HUES6 (cell line): ENCODE results near the gene SDK1.
"Not testable (repeated sequence)": the region's sequence is repeated elsewhere in the genome, so short reads cannot be mapped to it uniquely, and the experiment has no call there.

Source experiments
- H3K27ac ChIP-seq: 2 replicates; pipeline ENCODE4 v1.7.0; 2013; ENCODE audit warnings: low read depth, mild to moderate bottlenecking, low read length, inconsistent platforms
- H3K27me3 ChIP-seq: 2 replicates; pipeline ENCODE4 v1.6.1; 2013; ENCODE audit warnings: low read length; ENCODE audit not compliant: control insufficient read depth, insufficient read depth
- H3K36me3 ChIP-seq: 2 replicates; pipeline ENCODE4 v1.6.1; 2013; ENCODE audit warnings: low read length; ENCODE audit not compliant: control insufficient read depth, insufficient read depth
- H3K4me1 ChIP-seq: 2 replicates; pipeline ENCODE4 v1.6.1; 2013; ENCODE audit warnings: low read length; ENCODE audit not compliant: control insufficient read depth, insufficient read depth
- H3K4me3 ChIP-seq: 2 replicates; pipeline ENCODE4 v1.5.1; 2013; ENCODE audit warnings: low read depth, low read length
- H3K9ac ChIP-seq: one replicate; pipeline ENCODE4 v1.6.1; 2013; ENCODE audit warnings: mild to moderate bottlenecking, low read length
- H3K9me3 ChIP-seq: 2 replicates; pipeline ENCODE4 v1.6.1; 2013; ENCODE audit warnings: low read depth, low read length; ENCODE audit not compliant: control insufficient read depth, insufficient read depth

SDK1 gene

GRCh38 chr7:4079366-4079765, 778.3 kb downstream of the SDK1 start:
- no peaks in the 10 kb centered on the region for H3K36me3 ChIP-seq
- no peak overlapping the region for H3K4me3 ChIP-seq
- H3K27ac ChIP-seq = no peak overlapping the region
- no peaks in the 10 kb centered on the region for H3K4me1 ChIP-seq
- no peaks in the 10 kb centered on the region for H3K27me3 ChIP-seq
- H3K9ac ChIP-seq = no peak overlapping the region
- peaks cover 5% of the 10 kb centered on the region; the same call in 1 of the 2 replicates for H3K9me3 ChIP-seq

- Histone ChIP-seq H3K4me3 (no peak overlapping the region), H3K4me1 (no peaks in the 10 kb centered on the region), H3K9me3 (peaks cover 5% of the 10 kb centered on the region; the same call in 1 of the 2 replicates), H3K27ac (no peak overlapping the region), H3K27me3 (no peaks in the 10 kb centered on the region), H3K36me3 (no peaks in the 10 kb centered on the region), H3K9ac (no peak overlapping the region)
Observed at GRCh38 chr7:4079956-4080355, 778.9 kb downstream of the SDK1 start.

- Histone ChIP-seq H3K9me3 (peaks cover 5% of the 10 kb centered on the region; the same call in 1 of the 2 replicates), H3K4me1 (no peaks in the 10 kb centered on the region), H3K27ac (no peak overlapping the region), H3K27me3 (no peaks in the 10 kb centered on the region), H3K36me3 (no peaks in the 10 kb centered on the region), H3K4me3 (no peak overlapping the region), H3K9ac (no peak overlapping the region)
Observed at GRCh38 chr7:4080954-4081353, 779.9 kb downstream of the SDK1 start.

GRCh38 chr7:4083513-4083912, 782.5 kb downstream of the SDK1 start:
- Histone ChIP-seq H3K4me3 (no peak overlapping the region), H3K9ac (no peak overlapping the region), H3K27me3 (no peaks in the 10 kb centered on the region), H3K4me1 (no peaks in the 10 kb centered on the region), H3K27ac (no peak overlapping the region), H3K36me3 (no peaks in the 10 kb centered on the region), H3K9me3 (no peaks in the 10 kb centered on the region)

- Histone ChIP-seq H3K27me3 (no peaks in the 10 kb centered on the region), H3K27ac (no peak overlapping the region), H3K9me3 (no peaks in the 10 kb centered on the region), H3K9ac (no peak overlapping the region), H3K4me1 (no peaks in the 10 kb centered on the region), H3K36me3 (no peaks in the 10 kb centered on the region), H3K4me3 (no peak overlapping the region)
Observed at GRCh38 chr7:4084271-4084670, 783.2 kb downstream of the SDK1 start.

GRCh38 chr7:4085937-4086691, 785.1 kb downstream of the SDK1 start:
- no peak overlapping the region for H3K27ac ChIP-seq
- H3K27me3 ChIP-seq = no peaks in the 10 kb centered on the region
- H3K9ac ChIP-seq = no peak overlapping the region
- H3K4me1 ChIP-seq = no peaks in the 10 kb centered on the region
- no peaks in the 10 kb centered on the region for H3K36me3 ChIP-seq
- no peak overlapping the region for H3K4me3 ChIP-seq
- H3K9me3 ChIP-seq = peaks cover 11% of the 10 kb centered on the region

GRCh38 chr7:4086723-4087122, 785.7 kb downstream of the SDK1 start:
- no peaks in the 10 kb centered on the region for H3K36me3 ChIP-seq
- no peaks in the 10 kb centered on the region for H3K4me1 ChIP-seq
- H3K9ac ChIP-seq = no peak overlapping the region
- no peak overlapping the region for H3K27ac ChIP-seq
- peaks cover 12% of the 10 kb centered on the region for H3K9me3 ChIP-seq
- H3K27me3 ChIP-seq = no peaks in the 10 kb centered on the region
- no peak overlapping the region for H3K4me3 ChIP-seq

GRCh38 chr7:4091767-4092166, 790.7 kb downstream of the SDK1 start:
- peaks cover 12% of the 10 kb centered on the region for H3K9me3 ChIP-seq
- H3K27ac ChIP-seq = no peak overlapping the region
- no peak overlapping the region for H3K4me3 ChIP-seq
- no peaks in the 10 kb centered on the region for H3K4me1 ChIP-seq
- H3K36me3 ChIP-seq = no peaks in the 10 kb centered on the region
- H3K27me3 ChIP-seq = no peaks in the 10 kb centered on the region
- no peak overlapping the region for H3K9ac ChIP-seq

- Histone ChIP-seq H3K36me3 (no peaks in the 10 kb centered on the region), H3K9ac (no peak overlapping the region), H3K27ac (no peak overlapping the region), H3K27me3 (no peaks in the 10 kb centered on the region), H3K4me3 (no peak overlapping the region), H3K4me1 (no peaks in the 10 kb centered on the region), H3K9me3 (peaks cover 12% of the 10 kb centered on the region)
Observed at GRCh38 chr7:4093035-4093434, 792.0 kb downstream of the SDK1 start.

- Histone ChIP-seq H3K4me1 (no peaks in the 10 kb centered on the region), H3K27ac (no peak overlapping the region), H3K4me3 (no peak overlapping the region), H3K9ac (no peak overlapping the region), H3K36me3 (no peaks in the 10 kb centered on the region), H3K9me3 (peaks cover 12% of the 10 kb centered on the region), H3K27me3 (no peaks in the 10 kb centered on the region)
Observed at GRCh38 chr7:4093483-4093882, 792.4 kb downstream of the SDK1 start.

- H3K4me3 ChIP-seq, H3K4me1 ChIP-seq, H3K36me3 ChIP-seq, H3K9ac ChIP-seq, H3K27me3 ChIP-seq, H3K27ac ChIP-seq: not testable (repeated sequence)
- H3K9me3 ChIP-seq = peaks cover 12% of the 10 kb centered on the region
Observed at GRCh38 chr7:4094158-4094557, 793.1 kb downstream of the SDK1 start.
